Measurements from ENCODE around the gene WAPL.
A peak's percentile ranks its signal among the peaks of the same experiment; 100 is the strongest.
"Not testable (repeated sequence)": the region's sequence is repeated elsewhere in the genome, so short reads cannot be mapped to it uniquely, and the experiment has no call there.

WAPL gene

DNA sequence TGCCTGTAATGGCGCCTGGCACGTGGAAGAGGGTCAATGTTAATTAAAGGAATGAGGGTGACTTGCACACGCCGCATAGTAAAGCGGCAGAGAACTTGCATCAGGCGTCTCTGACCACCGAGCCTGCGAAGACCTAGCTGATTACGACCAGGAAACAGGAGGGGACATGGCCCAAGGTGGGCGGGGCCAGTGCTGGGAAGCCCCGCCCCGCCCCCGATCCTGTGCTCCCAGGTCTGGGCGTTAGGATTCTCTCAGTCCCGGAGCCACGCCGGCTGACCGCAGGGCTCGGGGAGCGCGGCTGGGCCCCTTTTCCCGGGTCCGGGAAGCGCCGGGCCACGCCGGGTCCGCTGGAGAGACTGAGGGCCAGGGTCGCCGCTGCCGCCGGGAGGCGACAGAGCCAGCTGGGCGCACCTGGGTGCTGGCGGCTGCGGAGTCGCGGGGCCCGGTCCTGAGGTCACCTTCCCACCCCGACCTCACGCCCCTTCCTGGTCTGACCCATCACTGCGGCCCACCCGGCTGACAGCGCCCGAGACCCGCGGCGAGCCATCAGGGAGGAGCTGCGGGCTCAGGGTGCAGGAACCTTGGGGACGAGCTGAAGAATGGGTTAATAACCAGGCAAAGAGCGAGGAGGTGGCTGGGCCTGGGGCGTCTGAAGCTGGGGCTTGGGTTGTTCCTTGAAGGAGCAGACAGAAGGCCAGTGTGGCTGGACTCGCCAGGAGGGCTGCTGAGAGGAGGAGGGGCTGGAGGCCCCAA, 132.0 kb downstream of the WAPL start:
- DNase-seq (ENCODE audit: low read depth) = peak; percentile 62
- peak overlapping the region; percentile 69 for H3K4me3 ChIP-seq (ENCODE audit: low read depth, low read length)
- TF ChIP-seq, protein P1, sequence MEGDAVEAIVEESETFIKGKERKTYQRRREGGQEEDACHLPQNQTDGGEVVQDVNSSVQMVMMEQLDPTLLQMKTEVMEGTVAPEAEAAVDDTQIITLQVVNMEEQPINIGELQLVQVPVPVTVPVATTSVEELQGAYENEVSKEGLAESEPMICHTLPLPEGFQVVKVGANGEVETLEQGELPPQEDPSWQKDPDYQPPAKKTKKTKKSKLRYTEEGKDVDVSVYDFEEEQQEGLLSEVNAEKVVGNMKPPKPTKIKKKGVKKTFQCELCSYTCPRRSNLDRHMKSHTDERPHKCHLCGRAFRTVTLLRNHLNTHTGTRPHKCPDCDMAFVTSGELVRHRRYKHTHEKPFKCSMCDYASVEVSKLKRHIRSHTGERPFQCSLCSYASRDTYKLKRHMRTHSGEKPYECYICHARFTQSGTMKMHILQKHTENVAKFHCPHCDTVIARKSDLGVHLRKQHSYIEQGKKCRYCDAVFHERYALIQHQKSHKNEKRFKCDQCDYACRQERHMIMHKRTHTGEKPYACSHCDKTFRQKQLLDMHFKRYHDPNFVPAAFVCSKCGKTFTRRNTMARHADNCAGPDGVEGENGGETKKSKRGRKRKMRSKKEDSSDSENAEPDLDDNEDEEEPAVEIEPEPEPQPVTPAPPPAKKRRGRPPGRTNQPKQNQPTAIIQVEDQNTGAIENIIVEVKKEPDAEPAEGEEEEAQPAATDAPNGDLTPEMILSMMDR (IDR thresholded peaks at IDR 0.05; ENCODE audit: low read depth, low read length, missing control alignments) = peak; percentile 27

DNA sequence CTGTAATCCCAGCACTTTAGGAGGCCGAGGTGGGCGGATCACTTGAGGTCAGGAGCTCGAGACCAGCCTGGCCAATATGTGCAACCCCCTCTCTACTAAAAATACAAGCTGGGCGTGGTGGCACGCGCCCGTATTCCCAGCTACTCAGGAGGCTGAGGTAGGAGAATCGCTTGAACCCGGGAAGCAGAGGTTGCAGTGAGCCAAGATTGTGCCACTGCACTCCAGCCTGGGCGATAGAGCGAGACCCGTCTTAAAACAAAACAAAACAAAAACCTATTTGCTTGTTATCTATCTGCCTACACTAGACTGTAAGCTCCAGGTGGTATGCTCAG, 132.5 kb downstream of the WAPL start:
- peak overlapping the region; percentile 69 for H3K4me3 ChIP-seq (ENCODE audit: low read depth, low read length)
- DNase-seq (ENCODE audit: low read depth) = not testable (repeated sequence)

DNA sequence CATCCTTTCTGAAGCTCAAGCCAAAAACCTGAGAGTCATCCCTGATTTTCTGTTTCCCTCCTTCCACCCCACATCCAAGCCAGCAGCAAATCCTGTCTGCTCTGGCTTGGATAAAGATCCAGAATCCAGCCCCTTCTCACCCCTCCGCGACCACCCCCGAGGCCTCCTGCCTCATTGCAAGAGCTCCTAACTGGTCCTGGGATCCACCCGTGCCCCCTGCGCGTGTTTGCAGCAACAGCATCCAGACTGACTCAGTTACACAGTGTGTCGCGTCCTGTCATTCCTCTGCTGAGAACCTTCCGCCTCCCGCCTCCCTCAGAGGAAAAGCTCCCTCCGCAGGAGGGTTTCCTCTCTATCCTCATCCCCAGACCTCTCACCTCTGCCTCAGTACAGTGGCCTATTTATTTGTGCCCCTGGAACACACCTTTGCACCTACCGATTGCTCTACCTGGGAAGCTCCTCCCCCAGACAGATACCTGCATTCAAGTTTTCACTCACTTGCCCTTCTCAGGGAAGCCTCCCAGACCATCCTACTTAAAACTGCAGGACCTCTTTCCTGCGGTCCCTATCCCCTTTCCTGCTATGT, 133.4 kb downstream of the WAPL start:
- TF ChIP-seq, protein P1 (IDR thresholded peaks at IDR 0.05; ENCODE audit: low read depth, low read length, missing control alignments) = no peak
- no peak overlapping the region for H3K4me3 ChIP-seq (ENCODE audit: low read depth, low read length)
- no peak for DNase-seq (ENCODE audit: low read depth)

DNA sequence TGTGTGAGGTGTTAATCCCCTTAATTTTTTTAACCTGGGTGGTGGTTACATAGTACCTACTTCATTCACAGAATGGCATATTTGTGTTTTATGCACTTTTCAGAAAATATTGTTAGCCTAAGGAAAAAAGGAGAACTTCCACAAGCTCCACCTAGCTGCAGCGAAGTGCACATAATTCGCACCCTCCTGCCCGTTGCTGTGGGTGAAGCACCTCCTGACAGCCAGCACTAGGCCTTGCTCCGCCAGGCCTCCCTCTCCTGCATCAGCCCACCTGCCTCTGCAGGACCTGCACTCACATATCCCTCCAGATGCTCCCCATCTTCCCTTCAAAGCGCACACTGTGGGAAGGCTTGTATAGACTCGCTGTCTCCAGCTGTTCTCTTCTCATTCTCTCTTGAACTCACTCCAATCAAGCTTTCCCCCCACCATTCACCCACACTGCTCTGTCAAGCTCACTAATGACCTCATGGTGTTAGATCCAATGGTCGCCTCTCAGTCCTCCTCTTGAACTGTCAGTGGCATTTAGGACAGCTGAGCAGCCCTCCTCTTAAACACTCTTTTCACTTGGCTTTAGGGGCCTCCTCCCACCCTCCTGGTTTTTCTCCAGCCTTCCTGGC, 134.3 kb downstream of the WAPL start:
- no peak for DNase-seq (ENCODE audit: low read depth)
- TF ChIP-seq, protein P1 (IDR thresholded peaks at IDR 0.05; ENCODE audit: low read depth, low read length, missing control alignments) = peak; percentile 12
- no peak overlapping the region for H3K4me3 ChIP-seq (ENCODE audit: low read depth, low read length)

DNA sequence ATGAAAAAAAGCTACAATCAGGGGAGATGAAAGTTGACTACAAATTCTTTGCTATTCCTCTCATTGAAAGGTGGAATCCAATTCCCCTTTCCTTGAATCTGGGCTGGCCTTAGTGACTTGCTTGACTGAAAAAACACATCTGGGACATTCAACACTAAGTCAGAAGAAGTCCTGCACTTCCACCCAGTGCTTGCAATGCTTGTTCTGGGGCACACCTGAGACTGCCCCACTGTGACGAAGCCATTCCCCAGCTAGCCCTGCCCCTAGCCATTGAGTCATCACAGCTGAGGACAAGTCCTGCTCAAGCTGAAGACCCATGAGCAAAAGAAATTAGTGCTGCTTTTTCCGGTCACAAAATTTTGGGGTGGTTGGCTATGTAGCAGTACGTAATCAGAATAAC, 135.8 kb downstream of the WAPL start:
- TF ChIP-seq, protein P1 (IDR thresholded peaks at IDR 0.05; ENCODE audit: low read depth, low read length, missing control alignments) = no peak
- no peak overlapping the region for H3K4me3 ChIP-seq (ENCODE audit: low read depth, low read length)
- DNase-seq (ENCODE audit: low read depth) = no peak
